ENCODE data around the gene CELSR2.
"Not testable (repeated sequence)": the region's sequence is repeated elsewhere in the genome, so short reads cannot be mapped to it uniquely, and the experiment has no call there.

The CELSR2 gene

DNA sequence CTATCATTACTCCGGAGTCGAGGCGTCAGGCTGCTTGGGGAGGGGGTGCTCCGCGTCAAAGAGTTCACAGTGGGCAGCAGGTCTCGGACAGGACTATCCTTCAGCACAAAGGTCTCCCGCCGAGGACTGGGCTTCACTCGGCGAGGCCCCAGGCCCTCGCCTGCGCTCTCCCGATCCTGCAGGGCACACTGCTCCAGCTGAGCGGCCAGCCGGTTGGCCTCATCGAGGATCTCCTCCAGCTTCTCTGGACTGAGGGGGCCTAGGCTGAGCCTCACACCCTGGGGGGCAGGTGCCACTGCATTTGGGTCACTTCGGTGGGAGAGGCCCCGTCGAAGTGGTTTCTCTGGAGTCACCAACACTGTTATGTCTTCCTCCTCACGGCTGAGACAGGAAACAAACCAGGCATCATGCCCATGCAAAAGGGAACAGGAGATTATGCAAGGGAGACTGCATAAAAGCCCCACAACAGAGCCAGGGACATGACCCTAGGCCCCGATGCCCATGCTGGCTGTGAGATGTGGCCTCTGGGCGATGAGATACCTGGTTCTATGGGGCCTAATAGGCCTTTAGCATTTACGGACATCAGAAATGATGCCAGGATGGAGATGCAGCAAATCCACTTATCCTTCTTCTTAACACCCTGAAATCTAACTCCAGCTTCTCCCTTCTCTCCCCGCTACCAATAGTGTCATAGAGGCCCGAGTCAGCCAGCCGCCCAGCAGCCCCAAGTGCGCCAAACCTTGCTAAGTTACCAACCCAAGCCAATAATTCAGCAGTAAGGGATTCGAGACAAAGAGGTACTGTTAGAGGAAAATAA lies 32.5 kb downstream of the CELSR2 start:
- DNase-seq (ENCODE audit: low read depth), result no peak

DNA sequence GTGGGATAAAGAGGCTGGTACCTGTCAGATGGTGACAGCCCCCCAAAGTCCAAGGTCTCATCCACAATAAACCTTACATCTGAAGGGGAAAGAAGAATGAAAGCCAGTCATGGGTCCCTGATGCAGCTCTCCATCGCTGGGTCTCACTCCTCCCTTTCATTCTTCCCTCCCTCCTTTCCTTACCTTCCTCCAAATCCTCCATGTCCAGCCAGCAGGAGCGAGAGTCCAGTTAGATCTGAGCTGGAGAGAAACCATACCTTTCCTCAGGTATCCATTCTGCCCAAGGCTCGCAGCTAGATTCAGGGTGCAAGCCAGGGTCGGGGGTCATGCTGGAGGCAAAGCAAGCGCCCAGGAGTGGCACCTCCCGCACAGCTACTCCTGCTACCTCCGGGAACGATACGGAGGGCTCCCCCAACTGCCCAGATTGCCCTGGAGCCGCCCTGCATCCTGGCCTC lies 33.2 kb downstream of the CELSR2 start:
- no peak for DNase-seq (ENCODE audit: low read depth)

DNA sequence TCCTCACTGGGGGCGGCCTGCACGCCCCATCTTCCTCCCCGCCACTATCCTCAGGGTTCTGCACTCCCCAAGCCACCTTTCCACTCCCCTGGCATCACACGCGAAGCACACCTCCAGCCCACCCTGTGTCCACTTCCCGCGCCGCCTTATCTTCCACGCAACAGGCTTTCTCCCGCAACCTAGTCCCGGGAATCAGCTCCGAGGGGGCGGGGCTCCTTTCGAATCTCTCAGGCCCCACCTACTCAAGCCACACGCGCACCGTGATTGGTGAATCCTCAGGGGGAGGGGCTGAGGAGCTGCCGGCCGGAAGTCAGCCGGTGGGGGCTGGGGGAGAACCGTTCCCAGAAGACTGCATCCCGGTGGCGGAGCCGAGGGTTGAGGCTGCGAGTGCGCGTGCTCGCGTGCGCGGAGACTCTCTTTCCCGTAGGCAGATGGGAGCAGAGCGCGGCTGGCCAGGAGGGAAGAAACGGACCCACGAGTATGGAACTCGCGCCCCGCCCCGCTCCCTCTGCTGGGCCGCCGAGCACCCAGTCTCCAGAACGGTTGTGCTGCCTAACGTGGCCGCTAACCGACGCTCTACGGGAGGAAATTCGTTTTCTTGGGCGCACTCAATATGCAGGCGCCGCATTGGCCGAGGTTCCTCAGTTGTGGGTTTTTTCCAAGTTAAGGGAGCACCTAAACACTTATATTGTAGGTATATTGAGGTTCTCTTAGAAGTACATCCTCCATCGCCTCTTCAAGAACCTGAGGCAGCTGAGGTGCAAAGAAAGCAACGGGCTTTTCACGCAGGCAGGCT lies 33.8 kb downstream of the CELSR2 start, which contains the start of gene PSRC1:
Gene PSRC1, minus strand, starts transcription at position 194 of the 796 bp plus-strand sequence.
- DNase-seq (ENCODE audit: low read depth), result peak; percentile 94

DNA sequence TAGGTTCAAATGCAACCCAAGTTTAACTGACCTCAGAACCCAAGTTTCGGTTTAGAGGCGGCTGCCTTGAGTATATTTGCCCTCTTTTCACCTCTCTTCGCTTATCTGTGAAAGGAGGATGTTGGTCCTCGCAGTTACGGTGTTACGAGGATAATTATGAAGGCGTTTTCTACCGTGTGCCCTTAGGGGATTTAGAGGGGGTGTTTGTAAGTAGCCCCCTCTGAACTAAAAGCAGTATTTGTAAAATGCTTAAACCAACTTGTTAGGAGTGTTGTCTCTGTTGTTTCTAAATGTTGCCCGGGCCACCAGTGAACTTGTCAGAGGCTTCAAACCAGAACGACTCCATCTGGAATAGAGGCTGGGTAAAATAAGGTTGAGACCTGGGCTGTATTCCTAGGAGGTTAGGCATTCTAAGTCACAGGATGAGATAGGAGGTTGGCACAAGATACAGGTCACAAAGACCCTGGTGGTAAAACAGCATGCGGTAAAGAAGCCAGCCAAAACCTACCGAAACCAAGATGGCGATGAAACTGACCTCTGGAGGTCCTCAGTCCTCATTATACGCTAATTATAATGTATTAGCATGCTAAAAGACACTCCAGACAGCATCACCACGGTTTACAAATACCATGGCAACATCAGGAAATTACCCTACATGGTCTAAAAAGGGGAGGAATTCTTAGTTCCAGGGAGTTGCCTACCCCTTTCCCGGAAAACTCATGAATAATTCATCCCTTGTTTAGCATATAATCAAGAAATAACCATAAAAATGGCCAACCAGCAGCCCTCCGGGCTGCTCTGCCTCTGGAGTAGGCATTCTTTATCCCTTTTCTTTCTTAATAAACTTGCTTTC lies 34.6 kb downstream of the CELSR2 start:
- DNase-seq (ENCODE audit: low read depth), result no peak

DNA sequence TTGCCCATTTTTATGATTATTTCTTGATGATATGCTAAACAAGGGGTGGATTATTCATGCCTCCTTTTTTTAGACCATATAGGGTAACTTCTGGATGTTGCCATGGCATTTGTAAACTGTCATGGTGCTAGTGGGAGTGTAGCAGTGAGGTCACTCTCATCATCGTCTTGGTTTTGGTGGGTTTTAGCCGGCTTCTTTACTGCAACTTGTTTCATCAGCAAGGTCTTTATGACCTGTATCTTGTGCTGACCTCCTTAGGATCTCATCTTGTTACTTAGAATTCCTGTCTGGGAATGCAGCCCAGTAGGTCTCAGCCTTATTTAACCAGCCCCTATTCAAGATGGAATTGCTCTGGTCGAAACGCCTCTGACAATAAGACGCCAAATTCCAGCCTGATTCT lies 37.4 kb downstream of the CELSR2 start:
- DNase-seq (ENCODE audit: low read depth), result not testable (repeated sequence)

DNA sequence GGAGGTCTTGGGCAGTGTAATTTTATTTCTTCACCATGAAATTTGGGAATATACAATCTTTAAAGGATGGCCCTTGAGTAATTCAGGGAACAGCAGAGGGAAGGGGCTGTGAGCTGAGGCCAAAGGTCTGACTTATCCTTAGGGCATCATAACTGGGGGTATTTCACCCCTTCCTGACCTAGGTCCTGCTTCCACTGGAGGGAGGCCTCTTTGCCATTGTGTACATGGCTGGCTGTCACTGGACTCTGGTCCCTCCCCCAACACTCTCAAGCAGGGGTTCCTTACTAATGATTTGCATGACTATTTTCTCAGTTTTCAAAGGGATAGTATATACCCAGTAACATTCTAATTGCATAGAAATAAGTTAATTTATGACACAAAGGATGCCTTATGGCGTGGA lies 40.8 kb downstream of the CELSR2 start:
- DNase-seq (ENCODE audit: low read depth), result no peak

GRCh38 chr1:109290998-109291397 lies 41.7 kb downstream of the CELSR2 start:
- no peak for DNase-seq (ENCODE audit: low read depth)

GRCh38 chr1:109292364-109292763 lies 43.0 kb downstream of the CELSR2 start:
- no peak for DNase-seq (ENCODE audit: low read depth)

DNA sequence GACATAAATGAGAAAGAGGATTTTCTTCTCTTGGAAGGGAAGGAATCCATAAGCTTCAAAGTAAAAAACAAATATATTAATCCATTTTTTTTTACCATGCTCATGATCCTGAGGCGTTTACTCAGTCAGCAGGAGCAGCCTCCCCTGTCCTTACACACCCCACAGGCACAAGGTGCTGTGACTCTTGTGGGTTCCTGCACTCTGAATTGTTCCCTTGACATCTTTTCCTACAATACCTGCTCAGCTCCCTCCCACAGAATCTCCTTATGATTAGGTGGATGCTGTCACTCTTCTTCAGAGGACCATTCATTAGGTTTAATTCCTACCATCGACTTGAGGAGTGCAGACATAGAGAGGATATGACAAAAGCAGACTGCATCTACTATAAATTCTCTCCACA lies 43.7 kb downstream of the CELSR2 start:
- no peak for DNase-seq (ENCODE audit: low read depth)

DNA sequence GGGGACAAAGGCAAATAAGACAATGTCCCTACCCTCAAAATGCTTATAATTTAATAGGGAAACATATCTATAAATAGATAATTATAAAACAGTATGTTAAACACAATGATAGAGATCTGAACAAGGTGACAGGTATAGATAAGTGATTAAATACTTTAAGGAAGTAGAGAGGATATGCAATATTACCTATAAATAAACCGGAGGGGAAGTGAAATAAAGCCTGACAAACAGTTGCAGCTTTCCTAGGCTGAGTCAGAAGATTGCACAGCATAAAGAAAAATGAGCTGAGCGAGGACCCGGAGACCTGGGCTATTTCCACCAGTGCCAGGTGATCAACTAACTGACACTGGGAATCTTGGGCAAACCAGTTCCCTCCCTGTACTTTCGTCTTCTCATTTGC lies 45.1 kb downstream of the CELSR2 start:
- no peak for DNase-seq (ENCODE audit: low read depth)

GRCh38 chr1:109295712-109296415 lies 46.5 kb downstream of the CELSR2 start:
- no peak for DNase-seq (ENCODE audit: low read depth)

- no peak for DNase-seq (ENCODE audit: low read depth)
Observed at GRCh38 chr1:109296782-109297181, 47.4 kb downstream of the CELSR2 start.

DNA sequence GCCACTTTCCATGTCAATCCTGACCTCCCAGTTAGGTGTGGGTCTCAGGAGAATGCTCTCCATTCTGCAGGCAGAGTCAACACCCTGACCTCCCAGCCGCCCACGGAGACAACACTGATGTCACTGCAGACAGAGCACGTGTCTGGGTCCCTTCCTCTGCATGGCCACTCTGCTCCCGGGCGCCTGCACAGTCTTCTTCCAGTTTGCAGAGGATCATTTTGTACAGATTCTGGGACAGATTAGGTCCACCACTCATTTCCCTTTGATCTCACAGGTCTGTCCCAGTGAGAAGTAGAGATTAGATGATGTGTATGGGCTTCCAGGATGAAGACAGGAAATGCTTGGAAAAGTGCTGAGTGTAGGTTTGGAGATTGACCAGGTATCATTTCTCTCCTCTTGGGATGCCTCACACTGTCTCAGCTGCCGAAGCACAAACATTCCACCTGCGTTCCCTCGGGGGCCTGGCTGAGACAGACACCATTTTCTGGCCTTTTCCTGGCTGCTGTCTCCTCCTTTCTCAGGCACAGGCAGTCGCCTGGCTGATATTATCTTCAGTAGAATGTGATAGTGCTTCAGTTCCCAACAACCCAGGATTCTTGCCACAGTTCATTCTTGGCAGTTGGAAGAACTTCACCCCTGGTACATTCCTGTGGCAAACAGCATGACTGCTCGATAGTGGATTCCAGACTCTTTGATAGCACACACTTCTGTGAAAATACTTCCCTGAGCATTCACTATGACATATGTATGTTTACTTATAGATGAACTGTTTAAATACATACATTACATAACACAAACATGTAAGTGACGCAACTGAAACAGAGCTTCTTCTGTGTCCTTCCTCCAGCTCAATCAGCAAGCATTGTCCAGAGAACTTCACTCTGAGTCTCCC lies 49.6 kb downstream of the CELSR2 start:
- DNase-seq (ENCODE audit: low read depth), result peak; percentile 42

DNA sequence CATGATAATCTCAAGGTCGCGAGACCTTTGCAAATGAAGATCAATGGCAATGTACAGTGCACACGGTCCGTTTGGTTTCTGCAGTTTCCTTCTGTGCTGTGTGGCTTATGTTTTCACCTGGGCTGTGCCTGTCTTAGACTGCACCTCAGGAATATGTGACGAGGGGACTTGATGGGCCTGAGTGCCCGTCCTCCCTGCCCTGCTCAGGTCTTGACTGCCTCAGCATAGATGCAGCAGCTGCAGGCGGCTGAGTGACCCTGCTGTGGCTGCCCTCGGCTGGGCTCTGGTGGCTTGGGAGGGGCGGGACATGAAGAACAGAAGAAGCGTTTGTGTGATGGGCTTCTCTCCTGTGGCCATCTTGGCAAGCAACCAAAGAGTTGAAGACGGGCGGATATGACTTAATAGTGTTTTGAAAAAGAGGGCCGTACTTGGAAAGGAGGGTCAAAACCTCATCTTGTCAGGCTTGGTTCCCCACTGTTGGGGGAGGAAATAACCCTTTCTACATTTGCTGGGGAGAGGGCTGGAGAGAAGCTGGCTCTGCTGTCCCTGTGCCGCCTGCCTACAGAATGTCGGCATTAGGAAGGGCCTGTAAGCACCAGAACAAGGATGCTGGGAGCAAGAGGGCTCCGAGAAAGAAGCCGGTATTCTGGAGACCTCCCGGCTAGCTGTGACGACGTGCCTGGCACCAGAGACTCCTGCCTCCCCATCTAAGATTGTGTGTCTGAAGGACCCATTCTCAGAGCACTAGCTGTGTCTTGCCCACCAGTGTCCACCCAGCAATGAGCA lies 50.4 kb downstream of the CELSR2 start:
- DNase-seq (ENCODE audit: low read depth), result no peak

DNA sequence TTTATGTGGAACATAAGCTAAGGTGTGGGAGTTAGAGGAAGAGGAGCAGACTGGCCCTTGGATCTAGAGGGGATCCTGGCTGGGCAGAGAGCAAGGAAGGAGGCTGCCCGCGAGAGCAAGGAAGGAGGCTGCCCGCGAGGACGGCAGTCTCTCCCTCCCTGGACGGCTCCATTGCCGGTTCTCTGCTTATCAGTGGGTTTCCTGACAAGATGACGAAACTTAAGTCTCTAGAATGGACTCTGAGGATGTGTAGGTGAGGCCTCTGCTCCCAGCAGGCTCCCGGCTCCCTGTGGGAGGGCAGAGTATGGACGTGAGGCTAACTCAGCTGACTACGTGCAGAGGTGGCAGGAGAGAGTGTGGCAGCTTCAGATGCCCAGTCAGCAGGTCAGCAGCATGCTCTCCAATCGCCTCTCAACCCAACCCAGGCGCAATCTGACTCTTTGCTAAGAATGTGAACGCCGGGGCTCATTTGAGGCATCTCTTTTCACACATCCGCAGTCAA lies 51.4 kb downstream of the CELSR2 start:
- DNase-seq (ENCODE audit: low read depth), result no peak

DNA sequence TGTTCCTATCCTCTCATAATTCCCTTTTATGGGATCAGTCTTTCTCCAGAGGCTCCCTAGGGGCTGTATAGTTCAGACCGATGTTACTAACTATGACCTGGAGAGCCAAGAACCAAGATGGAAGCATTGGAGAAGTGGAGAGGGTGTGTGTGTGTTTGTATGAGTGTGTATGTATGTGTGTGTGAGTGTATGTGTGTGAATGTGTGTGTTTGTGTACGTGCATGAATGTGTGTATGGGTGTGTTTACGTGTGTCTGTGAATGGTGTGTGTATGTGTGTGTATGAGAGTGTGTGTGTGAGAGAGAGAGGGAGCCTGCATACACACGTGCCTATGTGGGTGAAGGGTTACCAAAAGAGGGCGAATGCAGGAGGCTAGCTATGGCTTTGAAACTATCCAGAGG lies 52.5 kb downstream of the CELSR2 start:
- DNase-seq (ENCODE audit: low read depth), result no peak

GRCh38 chr1:109304226-109304920 lies 55.0 kb downstream of the CELSR2 start:
- DNase-seq (ENCODE audit: low read depth), result no peak

GRCh38 chr1:109305991-109306390 lies 56.7 kb downstream of the CELSR2 start:
- DNase-seq (ENCODE audit: low read depth), result not testable (repeated sequence)

DNA sequence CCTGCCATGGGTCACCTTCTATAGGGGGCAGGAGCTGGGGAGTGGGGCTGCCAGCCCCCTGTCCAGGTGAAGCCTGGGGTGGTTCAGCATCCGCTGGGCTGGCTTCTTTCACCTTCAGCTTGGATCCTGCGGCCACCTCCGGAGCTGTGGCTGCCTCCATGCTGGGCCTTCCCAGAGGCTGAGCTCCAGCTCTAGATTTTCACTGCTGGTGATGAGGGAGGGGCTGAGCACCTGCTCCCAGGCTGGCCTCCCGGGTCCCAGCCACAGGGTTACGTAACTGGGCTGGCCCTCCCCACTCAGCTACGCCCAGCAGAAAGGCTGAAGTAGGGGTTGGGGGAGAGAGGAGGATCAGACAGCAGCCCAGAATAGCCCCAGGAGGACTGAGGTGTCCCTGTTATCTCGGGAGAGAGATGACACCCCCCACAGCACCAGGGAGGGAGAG lies 57.5 kb downstream of the CELSR2 start, which contains the start of gene MYBPHL:
Gene MYBPHL, minus strand, starts transcription at position 180 of the 442 bp plus-strand sequence. Its CDS starts 20 bp downstream, at position 160.
- no peak for DNase-seq (ENCODE audit: low read depth)

Data from HS-27A (cell line).